A549 (cell line): ENCODE measurements around the gene GCKR. TPM values are rescaled to one million over a fixed set of nuclear protein-coding genes. Genes with fewer than 3 reads are reported as not detected.

Experiments used
- polyA plus RNA-seq, 4 experiments: library from polyadenylated mRNA; depleted of rRNA in 3 of 4; stranded (reverse); fragments of >200 nt; fragmentation: RNase III in 1 of 4; extraction: RNeasy Plus Mini Kit Qiagen cat#74134 plus additional on column Dnase treatment in 1 of 4; gene quantifications; 2 replicates in 3 of 4; 3 replicates in 1 of 4; pipeline ENCODE4 v1.2.3, GENCODE V29; 2011 to 2017
- small RNA-seq, 6 experiments: library from RNA; depleted of rRNA; stranded (forward); fragments of <200 nt; gene quantifications; one replicate each; pipeline ENCODE3, GENCODE V24; 2012
- TF ChIP-seq, protein P1 (sequence below): fragments of >200 bp; sonication (Bioruptor Twin); formaldehyde crosslinking; IDR thresholded peaks from 3 replicates; pipeline ENCODE4 v1.6.1; 2016
- TF ChIP-seq, protein P2 (sequence below): fragments of 200-600 bp; sonication (generic); IDR thresholded peaks from 2 replicates; pipeline ENCODE4 v1.6.1; 2016; ENCODE audit warnings: antibody characterized with exemption, mild to moderate bottlenecking, moderate library complexity

GCKR gene
- polyA plus RNA-seq, 2 of the 4 experiments (the other 2 are of a cell fraction) = 0.10 to 0.48 TPM

- TF ChIP-seq, protein P1, sequence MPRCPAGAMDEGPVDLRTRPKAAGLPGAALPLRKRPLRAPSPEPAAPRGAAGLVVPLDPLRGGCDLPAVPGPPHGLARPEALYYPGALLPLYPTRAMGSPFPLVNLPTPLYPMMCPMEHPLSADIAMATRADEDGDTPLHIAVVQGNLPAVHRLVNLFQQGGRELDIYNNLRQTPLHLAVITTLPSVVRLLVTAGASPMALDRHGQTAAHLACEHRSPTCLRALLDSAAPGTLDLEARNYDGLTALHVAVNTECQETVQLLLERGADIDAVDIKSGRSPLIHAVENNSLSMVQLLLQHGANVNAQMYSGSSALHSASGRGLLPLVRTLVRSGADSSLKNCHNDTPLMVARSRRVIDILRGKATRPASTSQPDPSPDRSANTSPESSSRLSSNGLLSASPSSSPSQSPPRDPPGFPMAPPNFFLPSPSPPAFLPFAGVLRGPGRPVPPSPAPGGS = no peak
- TF ChIP-seq, protein P2, sequence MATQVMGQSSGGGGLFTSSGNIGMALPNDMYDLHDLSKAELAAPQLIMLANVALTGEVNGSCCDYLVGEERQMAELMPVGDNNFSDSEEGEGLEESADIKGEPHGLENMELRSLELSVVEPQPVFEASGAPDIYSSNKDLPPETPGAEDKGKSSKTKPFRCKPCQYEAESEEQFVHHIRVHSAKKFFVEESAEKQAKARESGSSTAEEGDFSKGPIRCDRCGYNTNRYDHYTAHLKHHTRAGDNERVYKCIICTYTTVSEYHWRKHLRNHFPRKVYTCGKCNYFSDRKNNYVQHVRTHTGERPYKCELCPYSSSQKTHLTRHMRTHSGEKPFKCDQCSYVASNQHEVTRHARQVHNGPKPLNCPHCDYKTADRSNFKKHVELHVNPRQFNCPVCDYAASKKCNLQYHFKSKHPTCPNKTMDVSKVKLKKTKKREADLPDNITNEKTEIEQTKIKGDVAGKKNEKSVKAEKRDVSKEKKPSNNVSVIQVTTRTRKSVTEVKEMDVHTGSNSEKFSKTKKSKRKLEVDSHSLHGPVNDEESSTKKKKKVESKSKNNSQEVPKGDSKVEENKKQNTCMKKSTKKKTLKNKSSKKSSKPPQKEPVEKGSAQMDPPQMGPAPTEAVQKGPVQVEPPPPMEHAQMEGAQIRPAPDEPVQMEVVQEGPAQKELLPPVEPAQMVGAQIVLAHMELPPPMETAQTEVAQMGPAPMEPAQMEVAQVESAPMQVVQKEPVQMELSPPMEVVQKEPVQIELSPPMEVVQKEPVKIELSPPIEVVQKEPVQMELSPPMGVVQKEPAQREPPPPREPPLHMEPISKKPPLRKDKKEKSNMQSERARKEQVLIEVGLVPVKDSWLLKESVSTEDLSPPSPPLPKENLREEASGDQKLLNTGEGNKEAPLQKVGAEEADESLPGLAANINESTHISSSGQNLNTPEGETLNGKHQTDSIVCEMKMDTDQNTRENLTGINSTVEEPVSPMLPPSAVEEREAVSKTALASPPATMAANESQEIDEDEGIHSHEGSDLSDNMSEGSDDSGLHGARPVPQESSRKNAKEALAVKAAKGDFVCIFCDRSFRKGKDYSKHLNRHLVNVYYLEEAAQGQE = no peak
- TF ChIP-seq, all 56 proteins: peak for 0
These were observed 76.4 kb downstream of the GCKR start (continued) for GRCh38 chr2:27572998-27573429.

Small RNAs within 50 kb of the gene (small RNA-seq; reads per million reads assigned to genes)
- 0 to 0.43 (median 0) reads per million in 6 experiments for gene RNU6-986P

Other genes starting within 250 kb of the GCKR start
- gene SLC30A3, start 233.8 kb upstream of the GCKR start, polyA plus RNA-seq (2011; rRNA removed) = 0.90 and 0.97 TPM in 2 replicates
- 1.6 to 1.9 TPM (median 1.7 TPM) in 3 replicates for gene SLC30A3, start 233.8 kb upstream of the GCKR start, polyA plus RNA-seq (2017; fragmentation: RNase III; extraction: RNeasy Plus Mini Kit Qiagen cat#74134 plus additional on column Dnase treatment)
- gene DNAJC5G, start 221.4 kb upstream of the GCKR start, polyA plus RNA-seq (2011; rRNA removed) = 0.12 TPM in 1 of 2 replicates, not detected in the other
- gene DNAJC5G, start 221.4 kb upstream of the GCKR start, polyA plus RNA-seq (2017; fragmentation: RNase III; extraction: RNeasy Plus Mini Kit Qiagen cat#74134 plus additional on column Dnase treatment) = not detected in 3 replicates
- gene TRIM54, start 214.4 kb upstream of the GCKR start, polyA plus RNA-seq (2011; rRNA removed) = 0.05 and 0.14 TPM in 2 replicates
- 0.07 to 0.13 TPM (median 0.11 TPM) in 3 replicates for gene TRIM54, start 214.4 kb upstream of the GCKR start, polyA plus RNA-seq (2017; fragmentation: RNase III; extraction: RNeasy Plus Mini Kit Qiagen cat#74134 plus additional on column Dnase treatment)
- gene UCN, start 188.4 kb upstream of the GCKR start, polyA plus RNA-seq (2011; rRNA removed) = 1.0 TPM in 2 replicates
- 0.76 to 1.3 TPM (median 1.0 TPM) in 3 replicates for gene UCN, start 188.4 kb upstream of the GCKR start, polyA plus RNA-seq (2017; fragmentation: RNase III; extraction: RNeasy Plus Mini Kit Qiagen cat#74134 plus additional on column Dnase treatment)
- gene MPV17, start 173.7 kb upstream of the GCKR start, polyA plus RNA-seq (2011; rRNA removed) = 130 and 157 TPM in 2 replicates
- gene MPV17, start 173.7 kb upstream of the GCKR start, polyA plus RNA-seq (2017; fragmentation: RNase III; extraction: RNeasy Plus Mini Kit Qiagen cat#74134 plus additional on column Dnase treatment) = 61.4 to 70.5 TPM (median 67.7 TPM) in 3 replicates
- gene GTF3C2, start 140.1 kb upstream of the GCKR start, polyA plus RNA-seq (2011; rRNA removed) = 101 and 130 TPM in 2 replicates
- 69.2 to 78.2 TPM (median 75.4 TPM) in 3 replicates for gene GTF3C2, start 140.1 kb upstream of the GCKR start, polyA plus RNA-seq (2017; fragmentation: RNase III; extraction: RNeasy Plus Mini Kit Qiagen cat#74134 plus additional on column Dnase treatment)
- 62.8 and 90.3 TPM in 2 replicates for gene EIF2B4, start 126.5 kb upstream of the GCKR start, polyA plus RNA-seq (2011; rRNA removed)
- gene EIF2B4, start 126.5 kb upstream of the GCKR start, polyA plus RNA-seq (2017; fragmentation: RNase III; extraction: RNeasy Plus Mini Kit Qiagen cat#74134 plus additional on column Dnase treatment) = 73.5 to 75.8 TPM (median 74.5 TPM) in 3 replicates
- 141 and 158 TPM in 2 replicates for gene SNX17, start 126.2 kb upstream of the GCKR start, polyA plus RNA-seq (2011; rRNA removed)
- 150 to 166 TPM (median 154 TPM) in 3 replicates for gene SNX17, start 126.2 kb upstream of the GCKR start, polyA plus RNA-seq (2017; fragmentation: RNase III; extraction: RNeasy Plus Mini Kit Qiagen cat#74134 plus additional on column Dnase treatment)
- 9.9 and 10.8 TPM in 2 replicates for gene ZNF513, start 116.1 kb upstream of the GCKR start, polyA plus RNA-seq (2011; rRNA removed)
- 13.1 to 22.7 TPM (median 22.1 TPM) in 3 replicates for gene ZNF513, start 116.1 kb upstream of the GCKR start, polyA plus RNA-seq (2017; fragmentation: RNase III; extraction: RNeasy Plus Mini Kit Qiagen cat#74134 plus additional on column Dnase treatment)
- gene PPM1G, start 87.2 kb upstream of the GCKR start, polyA plus RNA-seq (2011; rRNA removed) = 123 and 129 TPM in 2 replicates
- 222 to 230 TPM (median 230 TPM) in 3 replicates for gene PPM1G, start 87.2 kb upstream of the GCKR start, polyA plus RNA-seq (2017; fragmentation: RNase III; extraction: RNeasy Plus Mini Kit Qiagen cat#74134 plus additional on column Dnase treatment)
- 229 and 231 TPM in 2 replicates for gene NRBP1, start 68.2 kb upstream of the GCKR start, polyA plus RNA-seq (2011; rRNA removed)
- 126 to 140 TPM (median 138 TPM) in 3 replicates for gene NRBP1, start 68.2 kb upstream of the GCKR start, polyA plus RNA-seq (2017; fragmentation: RNase III; extraction: RNeasy Plus Mini Kit Qiagen cat#74134 plus additional on column Dnase treatment)
- 1.2 and 1.3 TPM in 2 replicates for gene KRTCAP3, start 54.5 kb upstream of the GCKR start, polyA plus RNA-seq (2011; rRNA removed)
- 0.68 to 0.92 TPM (median 0.79 TPM) in 3 replicates for gene KRTCAP3, start 54.5 kb upstream of the GCKR start, polyA plus RNA-seq (2017; fragmentation: RNase III; extraction: RNeasy Plus Mini Kit Qiagen cat#74134 plus additional on column Dnase treatment)
- gene IFT172, start 7.1 kb upstream of the GCKR start, polyA plus RNA-seq (2011; rRNA removed) = 21.6 and 24.1 TPM in 2 replicates
- 12.9 to 16.3 TPM (median 14.0 TPM) in 3 replicates for gene IFT172, start 7.1 kb upstream of the GCKR start, polyA plus RNA-seq (2017; fragmentation: RNase III; extraction: RNeasy Plus Mini Kit Qiagen cat#74134 plus additional on column Dnase treatment)
- gene FNDC4, start 1.6 kb upstream of the GCKR start, polyA plus RNA-seq (2011; rRNA removed) = 1.5 TPM in 2 replicates
- 1.6 to 2.3 TPM (median 1.8 TPM) in 3 replicates for gene FNDC4, start 1.6 kb upstream of the GCKR start, polyA plus RNA-seq (2017; fragmentation: RNase III; extraction: RNeasy Plus Mini Kit Qiagen cat#74134 plus additional on column Dnase treatment)
- gene ZNF512, start 86.2 kb downstream of the GCKR start, polyA plus RNA-seq (2011; rRNA removed) = 55.4 and 60.4 TPM in 2 replicates
- gene ZNF512, start 86.2 kb downstream of the GCKR start, polyA plus RNA-seq (2017; fragmentation: RNase III; extraction: RNeasy Plus Mini Kit Qiagen cat#74134 plus additional on column Dnase treatment) = 22.0 to 25.3 TPM (median 22.6 TPM) in 3 replicates
- 7.2 and 7.8 TPM in 2 replicates for gene CCDC121, start 132.2 kb downstream of the GCKR start, polyA plus RNA-seq (2011; rRNA removed)
- 4.6 to 5.2 TPM (median 4.9 TPM) in 3 replicates for gene CCDC121, start 132.2 kb downstream of the GCKR start, polyA plus RNA-seq (2017; fragmentation: RNase III; extraction: RNeasy Plus Mini Kit Qiagen cat#74134 plus additional on column Dnase treatment)
- 98.9 and 117 TPM in 2 replicates for gene GPN1, start 132.2 kb downstream of the GCKR start, polyA plus RNA-seq (2011; rRNA removed)
- gene GPN1, start 132.2 kb downstream of the GCKR start, polyA plus RNA-seq (2017; fragmentation: RNase III; extraction: RNeasy Plus Mini Kit Qiagen cat#74134 plus additional on column Dnase treatment) = 59.8 to 59.9 TPM (median 59.9 TPM) in 3 replicates
- 67.0 and 73.1 TPM in 2 replicates for gene SUPT7L, start 166.8 kb downstream of the GCKR start, polyA plus RNA-seq (2011; rRNA removed)
- gene SUPT7L, start 166.8 kb downstream of the GCKR start, polyA plus RNA-seq (2017; fragmentation: RNase III; extraction: RNeasy Plus Mini Kit Qiagen cat#74134 plus additional on column Dnase treatment) = 34.5 to 41.2 TPM (median 39.5 TPM) in 3 replicates
- 21.1 and 33.0 TPM in 2 replicates for gene SLC4A1AP, start 167.1 kb downstream of the GCKR start, polyA plus RNA-seq (2011; rRNA removed)
- 30.0 to 32.6 TPM (median 31.8 TPM) in 3 replicates for gene SLC4A1AP, start 167.1 kb downstream of the GCKR start, polyA plus RNA-seq (2017; fragmentation: RNase III; extraction: RNeasy Plus Mini Kit Qiagen cat#74134 plus additional on column Dnase treatment)